Esophagus (tissue), 2 donors: ENCODE results near the gene LRRN4CL. TPM values are rescaled to one million over a fixed set of nuclear protein-coding genes. Genes with fewer than 3 reads are reported as not detected.
"Not testable (repeated sequence)": the region's sequence is repeated elsewhere in the genome, so short reads cannot be mapped to it uniquely, and the experiment has no call there.

Experiments used
- H3K27ac ChIP-seq, 2 donors: one replicate each; pipeline ENCODE4 v1.5.1; 2013; ENCODE audit warnings: low read depth in 2 of 2, mild to moderate bottlenecking in 2 of 2, inconsistent platforms in 1 of 2, low read length in 1 of 2, moderate library complexity in 1 of 2
- H3K27me3 ChIP-seq, 2 donors: one replicate each; pipeline ENCODE4 v1.6.1; 2013; ENCODE audit warnings: low read length in 2 of 2, control low read depth in 1 of 2, mild to moderate bottlenecking in 1 of 2; ENCODE audit not compliant: insufficient read depth in 2 of 2, control insufficient read depth in 1 of 2
- H3K36me3 ChIP-seq, 2 donors: one replicate each; pipeline ENCODE4 v1.6.1; 2013; ENCODE audit warnings: low read length in 1 of 2; ENCODE audit not compliant: control insufficient read depth in 2 of 2, insufficient read depth in 2 of 2
- H3K4me1 ChIP-seq, 2 donors: one replicate each; pipeline ENCODE4 v1.6.1; 2013; ENCODE audit warnings: low read length in 1 of 2; ENCODE audit not compliant: control insufficient read depth in 2 of 2, insufficient read depth in 2 of 2
- H3K4me3 ChIP-seq, 2 donors: one replicate each; pipeline ENCODE4 v1.5.1; 2013; ENCODE audit warnings: low read length in 2 of 2, mild to moderate bottlenecking in 2 of 2, low read depth in 1 of 2, moderate library complexity in 1 of 2
- H3K9me3 ChIP-seq, 2 donors: one replicate each; pipeline ENCODE4 v1.6.1; 2013; ENCODE audit warnings: mild to moderate bottlenecking in 2 of 2, low read depth in 1 of 2, low read length in 1 of 2, moderate library complexity in 1 of 2; ENCODE audit not compliant: control insufficient read depth in 2 of 2, insufficient read depth in 1 of 2
- whole genome bisulfite sequencing, 2 donors: extraction: QIAGEN DNeasy Blood & Tissue Kit; methylation state at CpG; one replicate each; pipeline ENCODE4 v1.1.7; 2013; 5-methylcytosine and 5-hydroxymethylcytosine counted together
- polyA plus RNA-seq, 2 donors: library from polyadenylated mRNA; stranded (reverse); fragments of 200-250 nt; gene quantifications; one replicate each; pipeline ENCODE4 v1.2.3, GENCODE V29; 2013
- donor health status: healthy with polysubstance abuse.
- donor health status: Bipolar disorder and iron deficiency.

The LRRN4CL gene
- polyA plus RNA-seq, 2 donors: 1.4 to 2.4 TPM

DNA sequence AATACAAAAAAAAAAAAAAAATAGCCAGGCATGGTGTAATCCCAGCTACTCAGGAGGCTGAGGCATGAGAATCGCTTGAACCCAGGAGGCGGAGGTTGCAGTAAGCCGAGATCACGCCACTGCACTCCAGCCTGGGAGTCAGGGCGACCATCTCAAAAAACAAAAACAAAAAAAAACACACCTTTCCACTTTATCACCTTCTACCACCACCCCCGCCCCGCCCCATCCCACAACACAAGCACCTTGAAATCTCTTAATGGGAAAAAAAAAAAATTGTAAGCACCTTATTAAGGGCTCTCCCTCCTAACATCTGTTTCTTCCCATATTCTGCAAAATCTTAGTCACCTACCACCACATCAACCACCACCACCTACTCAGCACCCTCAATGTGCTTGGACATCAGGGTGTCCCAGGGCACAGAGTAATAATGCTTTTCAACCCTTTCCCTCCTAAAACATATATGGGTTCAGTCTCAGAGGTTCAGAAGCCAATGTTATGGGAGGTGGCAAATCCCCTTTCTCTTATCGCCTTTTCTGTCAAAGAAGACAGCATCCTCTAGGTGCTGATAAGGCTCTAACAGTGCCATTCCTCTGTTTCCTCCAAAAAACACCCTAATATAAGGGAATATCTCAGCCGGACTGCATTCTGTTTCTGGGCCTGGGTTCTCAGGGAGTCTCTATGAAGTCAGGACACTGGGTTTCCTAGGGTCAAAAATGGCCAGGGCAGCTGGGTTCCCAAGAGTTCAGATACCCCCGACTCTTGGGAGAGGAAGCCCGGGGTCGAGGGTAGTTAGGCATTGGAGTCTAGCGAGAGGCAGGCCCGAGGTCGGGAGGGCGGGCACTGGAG, 36.9 kb downstream of the LRRN4CL start:
- H3K4me3 ChIP-seq: peak overlapping the region; percentile 86 to 95
- 22 to 25% methylated on average over 16 of the region's 16 CpGs for WGBS, 2 donors
- no peaks in the 10 kb centered on the region for H3K9me3 ChIP-seq
- H3K36me3 ChIP-seq: peaks cover 10 to 24% of the 10 kb centered on the region in 2 donors
- peaks cover 0 to 2% of the 10 kb centered on the region in 2 donors for H3K4me1 ChIP-seq
- H3K27ac ChIP-seq: peak overlapping the region; percentile 96 to 98
- no peaks in the 10 kb centered on the region for H3K27me3 ChIP-seq

DNA sequence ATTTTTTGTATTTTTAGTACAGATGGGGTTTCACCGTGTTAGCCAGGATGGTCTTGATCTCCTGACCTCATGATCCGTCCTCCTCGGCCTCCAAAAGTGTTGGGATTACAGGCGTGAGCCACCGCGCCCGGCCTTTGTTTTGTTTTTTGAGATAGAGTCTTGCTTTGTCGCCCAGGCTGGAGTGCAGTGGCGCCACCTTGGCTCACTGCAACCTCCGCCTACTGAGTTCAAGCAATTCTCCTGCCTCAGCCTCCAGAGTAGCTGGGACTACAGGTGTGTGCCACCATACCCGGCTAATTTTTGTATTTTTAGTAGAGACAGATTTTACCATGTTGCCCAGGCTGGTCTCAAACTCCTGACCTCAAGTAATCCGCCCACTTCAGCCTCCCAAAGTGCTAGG, 39.0 kb downstream of the LRRN4CL start:
- H3K27me3 ChIP-seq, H3K27ac ChIP-seq, H3K4me1 ChIP-seq, H3K9me3 ChIP-seq, H3K4me3 ChIP-seq: not testable (repeated sequence)
- peaks cover 10 to 25% of the 10 kb centered on the region in 2 donors for H3K36me3 ChIP-seq
- 93 to 95% methylated on average over 12 of the region's 12 CpGs for WGBS, 2 donors

DNA sequence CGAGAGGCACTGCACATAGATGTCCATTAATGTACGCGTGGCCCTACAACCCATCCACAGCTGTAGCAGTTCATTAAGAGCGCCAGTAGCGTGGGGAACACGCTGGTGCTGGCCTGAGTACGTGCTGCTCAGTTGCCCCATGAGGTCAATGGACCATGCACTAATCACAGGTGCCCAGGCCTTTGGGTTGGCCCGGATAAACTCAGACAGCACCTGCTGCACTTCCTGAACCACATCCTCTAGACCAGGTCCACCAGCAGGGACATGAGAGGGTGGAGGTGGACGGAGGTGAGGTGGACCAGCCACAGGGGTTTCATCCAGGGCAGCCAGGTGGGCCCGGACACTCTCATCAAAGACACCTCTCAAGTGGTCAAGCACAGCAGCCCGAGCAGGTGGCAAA, 39.8 kb downstream of the LRRN4CL start:
- 89 to 90% methylated on average over 11 of the region's 11 CpGs for WGBS, 2 donors
- H3K27me3 ChIP-seq: no peaks in the 10 kb centered on the region

DNA sequence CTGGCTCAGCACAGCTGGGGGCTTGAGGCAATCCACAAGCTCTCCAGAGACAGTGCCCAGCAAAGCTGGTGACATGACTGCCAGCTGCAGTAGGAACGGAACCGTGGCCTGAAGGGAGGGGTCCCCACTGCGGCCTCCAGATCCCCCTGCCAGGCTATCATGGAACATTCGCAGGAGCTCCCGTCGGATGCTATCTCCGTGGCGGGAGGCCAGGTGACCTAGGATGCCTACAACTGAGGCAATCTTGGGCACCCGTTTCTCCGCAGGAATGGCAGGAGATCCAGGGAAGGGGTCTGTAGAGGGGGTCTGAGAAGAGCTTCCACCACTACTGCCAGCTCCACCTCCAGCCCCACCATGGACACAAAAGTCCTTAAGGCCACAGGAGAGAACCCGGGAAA, 40.4 kb downstream of the LRRN4CL start:
- Histone ChIP-seq H3K9me3 (no peaks in the 10 kb centered on the region), H3K27ac (no peak overlapping the region), H3K36me3 (peaks cover 10 to 25% of the 10 kb centered on the region in 2 donors), H3K4me3 (no peak overlapping the region), H3K27me3 (no peaks in the 10 kb centered on the region), H3K4me1 (peaks cover 0 to 11% of the 10 kb centered on the region in 2 donors)
- WGBS, 2 donors: 92% methylated on average over 10 to 11 of the region's 11 CpGs

More for the DNA sequence above, 39.8 kb downstream of the LRRN4CL start:
- Histone ChIP-seq H3K9me3 (no peaks in the 10 kb centered on the region), H3K36me3 (peaks cover 10 to 25% of the 10 kb centered on the region in 2 donors), H3K27ac (no peak overlapping the region), H3K4me3 (no peak overlapping the region), H3K4me1 (peaks cover 0 to 11% of the 10 kb centered on the region in 2 donors)

DNA sequence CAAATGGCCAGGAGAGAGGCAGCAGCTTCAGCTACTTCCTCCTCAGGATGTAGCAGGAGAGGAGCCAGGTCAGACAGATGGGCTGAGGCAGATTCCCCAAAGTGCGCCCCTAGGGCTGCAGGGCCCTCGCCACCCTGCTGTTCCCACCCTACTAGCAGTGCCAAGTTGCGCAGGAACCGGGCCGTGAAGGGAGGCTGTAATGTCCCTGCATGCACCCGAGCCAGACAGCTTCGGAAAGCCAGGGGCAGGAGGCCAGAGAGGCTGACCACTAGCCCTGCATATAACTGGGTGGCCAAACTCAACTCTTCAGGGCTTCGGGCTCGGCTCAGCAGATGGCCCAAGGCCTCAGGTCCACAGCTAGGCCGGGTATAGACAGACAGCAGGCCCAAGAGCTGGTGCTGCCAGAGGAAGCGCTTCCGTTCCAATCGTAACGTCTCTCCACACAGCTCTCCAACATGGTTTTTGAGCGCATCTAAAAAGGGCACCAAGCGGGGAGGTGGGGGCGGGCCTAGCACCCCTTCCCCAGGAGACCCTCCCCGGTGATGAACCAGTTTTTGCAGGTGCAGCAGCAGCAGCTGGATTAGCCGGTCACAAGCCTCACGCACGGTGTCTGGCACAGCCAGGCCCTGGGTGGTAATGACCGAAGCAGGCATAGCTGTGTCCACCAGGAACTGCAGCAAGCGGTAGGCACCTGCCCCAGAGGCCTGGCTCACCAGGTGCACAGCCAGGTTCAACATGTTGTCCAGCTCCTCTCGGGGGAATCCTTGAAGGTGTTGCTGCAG, 41.0 kb downstream of the LRRN4CL start:
- Histone ChIP-seq H3K27me3 (no peaks in the 10 kb centered on the region), H3K36me3 (peaks cover 10 to 25% of the 10 kb centered on the region in 2 donors), H3K9me3 (no peaks in the 10 kb centered on the region), H3K27ac (no peak overlapping the region), H3K4me1 (peaks cover 0 to 11% of the 10 kb centered on the region in 2 donors), H3K4me3 (no peak overlapping the region)
- 90 to 91% methylated on average over 24 of the region's 24 CpGs for WGBS, 2 donors

DNA sequence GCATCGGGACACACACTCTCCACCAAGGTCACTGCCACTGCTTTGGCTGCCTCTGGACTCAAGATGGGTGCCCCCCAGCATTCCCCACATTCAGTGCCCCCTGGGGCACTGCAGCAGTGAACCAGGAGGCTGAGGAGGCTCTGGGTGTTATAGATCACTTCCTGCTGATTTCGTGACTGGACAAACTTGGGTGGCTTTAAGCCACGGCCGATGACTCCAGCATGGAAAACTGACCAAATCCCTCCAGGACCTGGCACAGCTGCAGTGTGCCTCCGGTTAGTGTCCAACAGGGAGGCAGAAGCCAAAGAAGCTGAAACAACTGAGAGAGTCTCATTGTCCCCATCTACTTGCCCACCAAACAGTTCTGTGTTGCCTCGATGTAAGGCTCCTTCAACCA, 41.7 kb downstream of the LRRN4CL start:
- no peaks in the 10 kb centered on the region for H3K27me3 ChIP-seq
- H3K4me3 ChIP-seq: no peak overlapping the region
- H3K9me3 ChIP-seq: no peaks in the 10 kb centered on the region
- H3K36me3 ChIP-seq: peaks cover 10 to 25% of the 10 kb centered on the region in 2 donors
- 82 to 87% methylated on average over 6 of the region's 6 CpGs for WGBS, 2 donors
- no peak overlapping the region for H3K27ac ChIP-seq
- peaks cover 0 to 11% of the 10 kb centered on the region in 2 donors for H3K4me1 ChIP-seq

DNA sequence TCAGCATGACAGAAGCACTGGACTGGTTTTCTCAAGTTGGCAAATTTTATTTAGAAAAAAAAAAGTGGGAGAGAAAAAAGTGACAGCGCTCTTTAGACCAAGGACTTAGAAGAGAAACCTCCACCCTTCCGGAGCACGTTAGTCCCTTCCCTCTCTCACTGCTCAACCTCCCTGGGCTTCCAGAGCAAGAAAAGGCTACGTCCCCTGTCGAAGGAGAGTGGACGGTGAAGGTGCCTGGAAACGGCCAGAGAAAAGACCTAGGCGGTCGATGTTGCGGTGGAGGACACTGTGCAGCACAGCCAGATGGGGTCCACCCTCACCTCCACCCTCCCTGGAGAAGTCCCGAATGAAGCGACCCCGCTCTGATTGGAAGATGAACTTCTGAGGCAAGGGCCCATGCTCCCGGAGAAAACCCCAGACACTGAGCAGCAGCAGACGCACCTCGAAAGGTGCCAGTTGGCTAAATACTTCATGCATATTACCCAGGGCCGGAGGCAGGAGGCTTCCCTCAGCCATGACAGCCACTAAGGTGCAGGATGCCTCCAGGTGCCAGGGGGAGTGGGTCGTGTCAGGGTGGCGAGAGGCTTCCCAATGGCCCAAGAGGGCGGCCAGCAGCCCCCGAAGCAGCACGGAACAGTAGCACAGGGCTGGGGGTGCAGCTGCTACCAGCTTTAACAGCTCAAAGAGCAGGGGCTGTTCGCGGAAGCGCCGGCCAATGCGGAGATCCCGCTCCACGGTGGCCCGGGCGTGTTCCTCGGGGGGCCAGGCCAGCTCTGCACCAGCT, 42.3 kb downstream of the LRRN4CL start:
- Histone ChIP-seq H3K27ac (peak overlapping the region; percentile 74), H3K36me3 (peaks cover 10 to 25% of the 10 kb centered on the region in 2 donors), H3K9me3 (no peaks in the 10 kb centered on the region), H3K4me1 (peaks cover 0 to 11% of the 10 kb centered on the region in 2 donors), H3K4me3 (no peak overlapping the region), H3K27me3 (no peaks in the 10 kb centered on the region)
- WGBS, 2 donors: 60% methylated on average over 32 of the region's 32 CpGs

DNA sequence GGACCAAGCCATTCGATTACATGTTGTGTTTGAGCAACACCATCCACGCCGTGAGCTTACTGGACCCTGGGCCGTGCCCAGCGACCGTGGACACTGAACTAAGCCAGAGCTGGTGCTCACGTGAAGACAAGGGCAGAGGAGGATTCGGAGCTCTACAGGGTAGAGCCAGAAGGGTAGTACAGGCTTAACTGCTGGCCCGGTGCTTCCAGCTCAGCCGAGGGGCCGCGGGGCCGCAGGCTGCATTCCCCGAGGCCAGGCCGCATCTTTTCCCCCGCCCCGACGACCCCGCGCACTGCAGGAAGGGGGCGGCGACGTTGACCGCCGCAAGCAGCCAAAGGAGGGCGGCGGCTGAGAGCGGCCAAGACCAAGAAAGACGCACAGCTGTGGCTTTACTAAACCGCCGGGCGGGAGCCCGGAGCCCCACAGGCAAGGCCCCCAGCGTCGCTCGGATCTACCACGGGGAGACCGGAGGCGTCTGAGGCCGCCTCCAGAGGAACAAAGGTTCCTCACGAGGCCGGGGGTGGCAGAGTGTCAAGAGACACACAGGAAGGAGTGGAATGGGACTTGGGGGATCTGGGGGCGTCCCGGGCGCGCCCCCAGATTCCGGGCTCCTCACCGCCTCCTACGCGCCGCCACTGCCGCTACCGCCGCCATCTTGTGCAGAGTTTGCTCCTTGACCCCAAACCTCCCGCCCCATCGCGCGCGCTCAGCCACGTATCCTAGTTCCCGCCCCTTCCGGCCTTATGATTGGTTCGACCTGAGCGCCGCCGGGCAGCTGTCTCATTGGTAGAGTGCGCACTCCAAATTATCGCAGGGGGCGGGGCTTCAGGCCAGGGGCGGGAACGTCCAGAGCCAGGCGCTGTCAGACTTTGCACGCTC, 43.1 kb downstream of the LRRN4CL start, which contains the start of gene GANAB:
GANAB (minus strand) TSS at position 668 of the 879 bp plus-strand sequence; CDS start at position 654, 14 bp downstream.
- peaks cover 10 to 25% of the 10 kb centered on the region in 2 donors for H3K36me3 ChIP-seq
- peak within 1 kb of the TSS; percentile 90 to 94 for H3K27ac ChIP-seq
- H3K4me3 ChIP-seq: peak within 1 kb of the TSS; percentile 82 to 85
- H3K4me1 ChIP-seq: peaks cover 0 to 11% of the 10 kb centered on the region in 2 donors
- WGBS, 2 donors: 0% methylated on average over 67 to 73 of the region's 73 CpGs
- H3K27me3 ChIP-seq: no peaks in the 10 kb centered on the region
- no peaks in the 10 kb centered on the region for H3K9me3 ChIP-seq
